Aortic smooth muscle cell (primary cell): ENCODE data around the gene FAM9C. TPM values are rescaled to one million over a fixed set of nuclear protein-coding genes. Genes with fewer than 3 reads are reported as not detected.

Experiments
- total RNA-seq: library from RNA; depleted of rRNA; stranded (reverse); fragments of >200 nt; gene quantifications from 2 replicates; pipeline ENCODE4 v1.2.3, GENCODE V29; 2014

Gene FAM9C
- not detected in 2 replicates for total RNA-seq

DNA sequence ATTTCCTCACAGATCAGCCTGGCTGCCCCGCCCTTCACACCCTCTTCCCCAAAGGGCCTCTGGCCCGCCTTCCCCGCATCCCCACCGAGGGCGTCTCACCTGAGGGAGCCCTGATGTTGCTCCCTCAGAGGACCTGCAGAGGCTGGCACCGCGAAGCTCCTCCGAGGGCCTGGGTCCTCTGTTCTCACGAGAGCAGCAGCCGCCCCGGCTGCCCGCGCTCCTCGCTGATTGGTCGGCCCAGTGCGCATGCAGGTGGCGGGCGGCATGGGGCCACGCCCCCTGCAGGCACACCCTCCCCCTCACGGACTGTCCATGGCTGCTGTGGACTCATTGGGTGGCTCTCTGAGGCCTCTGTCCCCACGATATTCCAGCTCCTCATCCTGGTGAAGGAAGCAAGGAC lies at the start of gene FAM9C:
Gene FAM9C, minus strand, starts transcription at position 180 of the 400 bp plus-strand sequence. CDS start 831 bp downstream, outside the sequence.

Other genes starting within 250 kb of the FAM9C start
- gene TLR7, start 177.5 kb downstream of the FAM9C start, total RNA-seq: not detected in 2 replicates
- not detected in 2 replicates for gene TLR8, start 138.0 kb downstream of the FAM9C start, total RNA-seq
- 7,855 and 13,296 TPM in 2 replicates for gene TMSB4X, start 69.5 kb downstream of the FAM9C start, total RNA-seq